GM12891 (cell line): ENCODE data around the gene POU2F1.

Source experiments
- POLR2A ChIP-seq: IDR thresholded peaks from 2 replicates; pipeline ENCODE4 v1.6.1; 2011; ENCODE audit warnings: low read depth, low read length, control low read depth
- POLR2AphosphoS5 ChIP-seq: IDR thresholded peaks from 2 replicates; pipeline ENCODE4 v1.6.1; 2011; ENCODE audit warnings: low read depth, low read length, control low read depth
- TAF1 ChIP-seq: IDR thresholded peaks from 2 replicates; pipeline ENCODE4 v1.6.1; 2011; ENCODE audit warnings: low read depth, low read length, control low read depth

GRCh38 chr1:167404908-167405307 lies 184.2 kb downstream of the POU2F1 start:
- TF ChIP-seq POLR2AphosphoS5 (no peak), POLR2A (no peak), TAF1 (no peak)
